SKM-1 treated with dmso at 0.1 percent for 144 hours (cell line): ENCODE results near the gene DNAH17.
A peak's percentile ranks its signal among the peaks of the same experiment; 100 is the strongest.

Experiments
- DNase-seq: peaks from one replicate; lab custom pipeline; 2025; ENCODE audit not compliant: unreplicated experiment; lab: John Stamatoyannopoulos, UW

The DNAH17 gene

GRCh38 chr17:78419970-78420815 lies 157.0 kb downstream of the DNAH17 start:
- no peak for DNase-seq

- no peak for DNase-seq
Observed at GRCh38 chr17:78418326-78419026, 158.7 kb downstream of the DNAH17 start.

GRCh38 chr17:78417531-78417909 lies 159.7 kb downstream of the DNAH17 start:
- no peak for DNase-seq

- peak; percentile 46 for DNase-seq
Observed at GRCh38 chr17:78416791-78417530, 160.2 kb downstream of the DNAH17 start.

- no peak for DNase-seq
Observed at GRCh38 chr17:78415821-78416711, 161.1 kb downstream of the DNAH17 start.

- no peak for DNase-seq
Observed at GRCh38 chr17:78414178-78415162, 162.7 kb downstream of the DNAH17 start.

GRCh38 chr17:78412403-78412802 lies 164.8 kb downstream of the DNAH17 start:
- DNase-seq = no peak

- no peak for DNase-seq
Observed at GRCh38 chr17:78411241-78411857, 165.8 kb downstream of the DNAH17 start.

GRCh38 chr17:78409191-78409928 lies 167.8 kb downstream of the DNAH17 start:
- no peak for DNase-seq

GRCh38 chr17:78408476-78409050 lies 168.6 kb downstream of the DNAH17 start:
- no peak for DNase-seq

GRCh38 chr17:78407387-78408000 lies 169.7 kb downstream of the DNAH17 start:
- DNase-seq = no peak

GRCh38 chr17:78406920-78407319 lies 170.3 kb downstream of the DNAH17 start:
- DNase-seq = no peak

GRCh38 chr17:78406396-78406795 lies 170.8 kb downstream of the DNAH17 start:
- DNase-seq = no peak

- no peak for DNase-seq
Observed at GRCh38 chr17:78403822-78404221, 173.4 kb downstream of the DNAH17 start.

- no peak for DNase-seq
Observed at GRCh38 chr17:78401891-78402290, 175.3 kb downstream of the DNAH17 start.

- no peak for DNase-seq
Observed at GRCh38 chr17:78401246-78401645, 175.9 kb downstream of the DNAH17 start.

- no peak for DNase-seq
Observed at GRCh38 chr17:78400581-78401240, 176.5 kb downstream of the DNAH17 start.
